Adrenal gland (tissue), 5 donors: Measurements from ENCODE around the gene KIF24.

Experiments used
- POLR2A ChIP-seq, 2 donors: fragments of 450-650 bp; IDR thresholded peaks; one replicate each; pipeline ENCODE4 v1.6.1; 2017; ENCODE audit warnings: antibody characterized with exemption in 2 of 2, mild to moderate bottlenecking in 2 of 2, moderate library complexity in 1 of 2
- TF ChIP-seq, protein P1 (sequence below), 6 experiments: fragments of 450-650 bp in 4 of 6; fragments of 200-600 bp in 2 of 6; sonication (generic) in 1 of 6; IDR thresholded peaks; 1 replicate in 5 of 6; 2 replicates in 1 of 6; pipeline versions ENCODE4 v1.5.1 to v1.8.0; 2016 to 2021; ENCODE audit warnings: antibody characterized with exemption in 6 of 6, mild to moderate bottlenecking in 2 of 6, moderate library complexity in 1 of 6
- donor health status: DM: no; HTN: no; CAD: no.

DNA sequence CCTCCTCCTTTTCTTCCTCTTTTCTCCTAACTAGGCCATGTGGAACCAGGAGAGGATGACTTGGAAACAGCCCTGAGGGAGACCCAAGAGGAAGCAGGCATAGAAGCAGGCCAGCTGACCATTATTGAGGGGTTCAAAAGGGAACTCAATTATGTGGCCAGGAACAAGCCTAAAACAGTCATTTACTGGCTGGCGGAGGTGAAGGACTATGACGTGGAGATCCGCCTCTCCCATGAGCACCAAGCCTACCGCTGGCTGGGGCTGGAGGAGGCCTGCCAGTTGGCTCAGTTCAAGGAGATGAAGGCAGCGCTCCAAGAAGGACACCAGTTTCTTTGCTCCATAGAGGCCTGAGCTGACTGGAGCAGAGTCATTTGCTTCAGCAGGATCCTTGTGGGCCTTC, 14.0 kb upstream of the KIF24 start:
- TF ChIP-seq, protein P1, sequence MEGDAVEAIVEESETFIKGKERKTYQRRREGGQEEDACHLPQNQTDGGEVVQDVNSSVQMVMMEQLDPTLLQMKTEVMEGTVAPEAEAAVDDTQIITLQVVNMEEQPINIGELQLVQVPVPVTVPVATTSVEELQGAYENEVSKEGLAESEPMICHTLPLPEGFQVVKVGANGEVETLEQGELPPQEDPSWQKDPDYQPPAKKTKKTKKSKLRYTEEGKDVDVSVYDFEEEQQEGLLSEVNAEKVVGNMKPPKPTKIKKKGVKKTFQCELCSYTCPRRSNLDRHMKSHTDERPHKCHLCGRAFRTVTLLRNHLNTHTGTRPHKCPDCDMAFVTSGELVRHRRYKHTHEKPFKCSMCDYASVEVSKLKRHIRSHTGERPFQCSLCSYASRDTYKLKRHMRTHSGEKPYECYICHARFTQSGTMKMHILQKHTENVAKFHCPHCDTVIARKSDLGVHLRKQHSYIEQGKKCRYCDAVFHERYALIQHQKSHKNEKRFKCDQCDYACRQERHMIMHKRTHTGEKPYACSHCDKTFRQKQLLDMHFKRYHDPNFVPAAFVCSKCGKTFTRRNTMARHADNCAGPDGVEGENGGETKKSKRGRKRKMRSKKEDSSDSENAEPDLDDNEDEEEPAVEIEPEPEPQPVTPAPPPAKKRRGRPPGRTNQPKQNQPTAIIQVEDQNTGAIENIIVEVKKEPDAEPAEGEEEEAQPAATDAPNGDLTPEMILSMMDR (IDR thresholded peaks at IDR 0.05): no peak
- peak in 1 of 2 donors; percentile 44 for TF ChIP-seq POLR2A (IDR thresholded peaks at IDR 0.05)
